Activated CD8-positive, alpha-beta memory T cell treated with anti-CD3 and anti-CD28 coated beads for 36 hours (primary cell): ENCODE results near the gene GLIPR2. TPM values are rescaled to one million over a fixed set of nuclear protein-coding genes. Genes with fewer than 3 reads are reported as not detected.
"Not testable (repeated sequence)": the region's sequence is repeated elsewhere in the genome, so short reads cannot be mapped to it uniquely, and the experiment has no call there.

ENCODE experiments used
- CTCF ChIA-PET: fragments of 350-600 bp; sonication (Branson Sonifier 250); formaldehyde crosslinking; loops from one replicate; lab custom pipeline; 2021; ENCODE audit warnings: antibody characterized with exemption; lab: Charles Lee
- POLR2A ChIA-PET: fragments of 350-600 bp; sonication (Branson Sonifier 250); formaldehyde crosslinking; loops from one replicate; lab custom pipeline; 2021; ENCODE audit warnings: antibody characterized with exemption; lab: Charles Lee
- total RNA-seq, 2 experiments: library from RNA; stranded (reverse); gene quantifications; one replicate each; pipeline ENCODE4 v1.2.3, GENCODE V29; 2021

The GLIPR2 gene
- total RNA-seq, 2 experiments from 2014 or later = 13.4 to 14.2 TPM

DNA sequence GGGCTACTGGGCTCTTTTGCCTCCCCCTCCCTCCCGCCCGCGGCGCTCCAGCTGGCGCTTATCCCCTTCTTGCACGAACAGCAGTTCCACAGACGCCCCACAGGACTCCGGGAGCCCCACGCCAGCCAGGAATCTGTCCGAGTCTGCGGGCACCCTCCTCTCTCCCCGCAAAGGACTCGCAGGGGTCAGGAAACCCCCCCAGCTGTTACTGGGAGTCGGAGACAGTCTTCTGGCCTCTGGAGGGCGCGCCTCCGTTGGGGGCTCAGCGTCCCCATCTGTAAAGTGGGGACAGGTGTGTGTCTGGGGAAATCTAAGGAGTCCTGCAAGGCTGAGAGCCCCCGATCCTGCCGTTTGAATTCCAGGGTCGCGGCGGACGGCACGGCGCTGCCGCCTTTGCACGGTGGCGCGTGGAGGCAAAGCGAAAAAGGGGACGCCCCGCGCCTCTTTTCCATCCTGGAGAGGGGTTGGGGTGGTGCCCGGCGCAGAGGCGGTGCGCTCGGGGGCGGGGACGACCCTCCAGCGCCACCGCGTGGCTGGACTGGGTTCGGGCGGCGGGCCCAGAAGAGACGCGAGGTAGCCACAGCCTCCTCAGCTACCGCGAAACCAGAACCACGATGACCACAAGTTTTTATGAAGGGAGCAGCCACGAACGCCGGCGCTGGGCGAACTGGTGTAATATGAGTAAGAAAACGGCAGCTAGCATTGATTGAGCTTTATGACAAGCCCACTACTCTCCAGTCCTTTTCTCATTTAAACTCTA, 29.8 kb downstream of the GLIPR2 start:
- POLR2A ChIA-PET = interaction anchor here (0.6 to 1.2 kb wide), 2 partner anchors 24 to 73 kb away, joined by 3 to 9 read pairs; partner anchors contain the start of gene CLTA
- CTCF ChIA-PET = interaction anchor here (0.7 to 3.5 kb wide), 23 partner anchors 10 to 213 kb away, joined by 3 to 51 read pairs (median 4); no protein-coding TSS in a partner anchor

GRCh38 chr9:36169166-36169565, 32.6 kb downstream of the GLIPR2 start, which contains the start of gene CCIN:
Gene CCIN, plus strand, starts transcription at chr9:36169388. Its CDS starts 115 bp downstream, at chr9:36169503.
- ChIA-PET CTCF (no interaction called here), POLR2A (no interaction called here)

GRCh38 chr9:36169708-36170107, 33.2 kb downstream of the GLIPR2 start:
- ChIA-PET POLR2A (no interaction called here), CTCF (no interaction called here)

GRCh38 chr9:36170531-36170930, 34.0 kb downstream of the GLIPR2 start:
- ChIA-PET POLR2A (no interaction called here), CTCF (interaction anchor here (0.8 to 1.6 kb wide), 2 partner anchors 67 to 71 kb away, joined by 3 to 7 read pairs; no protein-coding TSS in a partner anchor)

- CTCF ChIA-PET = no interaction called here
- POLR2A ChIA-PET = interaction anchor here (0.7 kb wide), 1 partner anchor 25 kb away, joined by 3 read pairs; no protein-coding TSS in a partner anchor
These were observed 37.3 kb downstream of the GLIPR2 start for GRCh38 chr9:36173861-36174260.

DNA sequence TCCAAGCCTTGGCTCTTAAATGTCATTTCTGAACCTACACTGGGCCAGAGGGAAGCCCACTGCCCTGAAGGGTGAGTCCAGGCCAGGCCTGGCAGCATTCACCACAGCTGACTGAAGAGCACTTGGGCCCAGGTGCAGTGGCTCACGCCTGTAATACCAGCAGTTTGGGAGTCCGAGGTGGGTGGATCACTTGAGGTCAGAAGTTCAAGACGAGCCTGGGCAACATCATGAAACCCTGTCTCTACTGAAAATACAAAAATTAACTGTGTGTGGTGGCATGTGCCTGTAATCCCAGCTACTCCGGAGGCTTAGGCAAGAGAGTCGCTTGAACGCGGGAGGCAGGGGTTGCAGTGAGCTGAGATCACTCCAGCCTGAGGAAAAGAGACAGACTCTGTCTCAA, 37.7 kb downstream of the GLIPR2 start:
- CTCF ChIA-PET = no interaction called here
- POLR2A ChIA-PET = interaction anchor here (0.7 kb wide), 1 partner anchor 25 kb away, joined by 3 read pairs; no protein-coding TSS in a partner anchor

- ChIA-PET CTCF (no interaction called here), POLR2A (interaction anchor here (0.7 kb wide), 1 partner anchor 26 kb away, joined by 3 read pairs; no protein-coding TSS in a partner anchor)
These were observed 38.2 kb downstream of the GLIPR2 start for GRCh38 chr9:36174731-36175130.

DNA sequence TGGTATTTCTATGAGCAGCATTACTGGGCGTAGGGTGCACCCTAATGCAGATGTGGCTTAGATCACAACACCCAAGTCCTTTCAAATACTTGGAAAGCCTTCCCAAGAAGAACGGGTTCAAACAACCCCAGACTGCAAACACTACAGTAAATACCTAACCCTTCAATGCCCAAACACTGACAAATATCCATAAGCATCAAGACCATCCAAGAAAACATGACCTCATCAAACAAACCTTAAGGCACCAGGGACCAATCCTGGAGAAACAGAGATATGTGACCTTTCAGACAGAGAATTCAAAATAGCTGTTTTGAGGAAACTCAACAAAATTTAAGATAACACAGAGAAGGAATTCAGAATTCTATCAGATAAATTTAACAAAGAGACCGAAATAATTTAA, 38.7 kb downstream of the GLIPR2 start:
- CTCF ChIA-PET, POLR2A ChIA-PET: not testable (repeated sequence)

- CTCF ChIA-PET, POLR2A ChIA-PET: not testable (repeated sequence)
These were observed 40.0 kb downstream of the GLIPR2 start for GRCh38 chr9:36176496-36176895.

DNA sequence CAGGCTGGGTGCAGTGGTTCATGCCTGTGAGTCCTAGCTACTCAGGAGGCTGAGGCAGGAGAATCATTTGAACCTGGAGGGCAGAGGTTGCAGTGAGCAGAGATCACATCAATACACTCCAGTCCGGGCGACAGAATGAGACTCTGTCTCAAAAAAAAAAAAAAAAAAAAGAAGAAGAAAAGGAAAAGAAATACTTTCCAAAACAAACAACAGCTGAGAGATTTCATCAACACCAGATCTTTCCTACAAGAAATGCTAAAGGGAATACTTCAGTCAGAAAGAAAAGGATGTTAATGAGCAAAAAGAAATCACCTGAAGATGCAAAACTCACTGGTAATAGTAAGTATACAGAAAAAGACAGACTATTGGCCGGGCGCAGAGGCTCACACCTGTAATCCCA, 41.0 kb downstream of the GLIPR2 start:
- ChIA-PET CTCF (interaction anchor here (0.8 to 1.2 kb wide), 3 partner anchors 11 to 170 kb away, joined by 3 to 6 read pairs (median 4); no protein-coding TSS in a partner anchor), POLR2A (interaction anchor here (0.7 kb wide), 1 partner anchor 880 kb away, joined by 3 read pairs; no protein-coding TSS in a partner anchor)

GRCh38 chr9:36180243-36180642, 43.7 kb downstream of the GLIPR2 start:
- CTCF ChIA-PET, POLR2A ChIA-PET: not testable (repeated sequence)

DNA sequence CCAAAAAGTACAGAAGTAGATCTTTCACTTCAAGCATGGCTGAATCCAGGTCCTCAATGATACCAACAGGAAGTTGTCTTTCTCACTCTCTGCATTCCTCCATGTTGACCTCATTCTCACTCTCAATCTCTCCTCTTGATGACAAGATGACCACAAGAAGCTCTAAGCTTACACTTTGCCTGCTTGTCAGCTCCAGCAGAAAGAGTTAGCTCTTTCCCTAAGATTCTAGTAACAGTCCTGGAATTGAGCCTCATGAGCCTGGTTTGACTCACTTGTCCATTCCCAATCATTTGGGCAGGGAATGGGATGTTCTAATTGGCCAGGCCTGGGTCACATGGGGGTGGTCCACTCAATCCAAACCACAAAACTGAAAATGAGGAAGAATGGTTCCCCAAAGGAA, 50.9 kb downstream of the GLIPR2 start:
- POLR2A ChIA-PET = no interaction called here
- CTCF ChIA-PET = no interaction called here

GRCh38 chr9:36188212-36188611, 51.7 kb downstream of the GLIPR2 start:
- POLR2A ChIA-PET = no interaction called here
- CTCF ChIA-PET = no interaction called here

DNA sequence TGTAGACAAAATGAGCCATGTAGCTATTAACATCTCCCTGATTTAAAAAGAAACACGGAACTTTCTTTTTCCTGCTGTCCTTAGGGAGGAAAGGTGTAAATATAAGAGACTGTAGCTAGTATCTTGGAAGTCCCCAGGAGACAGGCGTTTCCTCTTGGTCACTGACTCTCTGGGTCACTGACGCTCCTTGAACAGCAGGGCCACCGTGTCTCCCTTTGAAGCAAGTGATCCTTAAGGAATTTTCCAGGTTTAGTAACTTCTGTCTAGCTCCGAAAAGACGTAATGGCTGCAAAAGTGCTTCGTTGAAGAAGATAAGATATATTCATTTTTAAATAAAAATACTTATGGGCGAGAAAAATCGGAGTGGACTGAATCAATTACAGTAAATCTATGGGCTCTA, 53.4 kb downstream of the GLIPR2 start:
- POLR2A ChIA-PET = interaction anchor here (0.5 to 1.6 kb wide), 7 partner anchors 20 to 211 kb away, joined by 3 to 4 read pairs (median 3); no protein-coding TSS in a partner anchor
- CTCF ChIA-PET = interaction anchor here (0.6 to 2.6 kb wide), 10 partner anchors 14 to 139 kb away, joined by 3 to 9 read pairs (median 4); partner anchors contain the start of gene GNE

GRCh38 chr9:36190388-36191289, 54.1 kb downstream of the GLIPR2 start, which contains the start of gene CLTA:
Gene CLTA, plus strand, starts transcription at chr9:36190921. Its CDS starts 136 bp downstream, at chr9:36191057.
- CTCF ChIA-PET = interaction anchor here (0.7 to 2.6 kb wide), 9 partner anchors 14 to 138 kb away, joined by 3 to 9 read pairs (median 5); partner anchors contain the start of gene GNE
- POLR2A ChIA-PET = interaction anchor here (0.5 to 1.6 kb wide), 13 partner anchors 20 to 296 kb away, joined by 3 to 4 read pairs (median 3); no protein-coding TSS in a partner anchor

GRCh38 chr9:36191290-36191645, 54.7 kb downstream of the GLIPR2 start:
- ChIA-PET CTCF (interaction anchor here (0.7 to 2.6 kb wide), 8 partner anchors 13 to 137 kb away, joined by 3 to 9 read pairs (median 4); partner anchors contain the start of gene GNE), POLR2A (interaction anchor here (0.6 to 1.6 kb wide), 10 partner anchors 19 to 295 kb away, joined by 3 to 4 read pairs (median 3); no protein-coding TSS in a partner anchor)

DNA sequence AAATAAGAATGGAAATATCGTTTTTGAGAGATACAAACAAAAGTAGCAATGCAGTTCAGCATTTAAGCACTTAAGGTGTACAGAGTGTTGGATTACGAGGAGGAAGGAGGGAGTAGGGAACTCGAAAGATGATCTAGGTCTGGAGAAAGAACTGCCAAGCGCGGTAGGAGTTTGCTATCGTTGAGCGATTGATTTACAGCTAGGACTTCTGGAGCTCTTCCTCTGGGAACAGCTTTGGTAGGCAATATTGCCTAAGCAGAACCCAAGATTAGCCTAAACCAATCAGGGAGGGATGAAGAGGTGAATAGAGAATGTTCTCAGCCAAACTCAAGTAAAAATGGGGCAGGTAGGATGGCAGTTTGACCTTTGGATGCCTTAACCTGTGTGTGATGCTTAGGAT, 55.2 kb downstream of the GLIPR2 start:
- ChIA-PET POLR2A (interaction anchor here (1.0 to 1.4 kb wide), 2 partner anchors 22 to 32 kb away, joined by 3 to 4 read pairs; no protein-coding TSS in a partner anchor), CTCF (interaction anchor here (0.5 to 2.3 kb wide), 5 partner anchors 13 to 137 kb away, joined by 3 to 9 read pairs (median 3); no protein-coding TSS in a partner anchor)

- CTCF ChIA-PET = interaction anchor here (0.5 to 1.1 kb wide), 2 partner anchors 29 to 66 kb away, joined by 3 read pairs; no protein-coding TSS in a partner anchor
- POLR2A ChIA-PET = interaction anchor here (1.4 kb wide), 1 partner anchor 21 kb away, joined by 4 read pairs; no protein-coding TSS in a partner anchor
These were observed 55.7 kb downstream of the GLIPR2 start for GRCh38 chr9:36192196-36192595.
